Measurements from ENCODE around the gene CDC42EP1.

The CDC42EP1 gene

DNA sequence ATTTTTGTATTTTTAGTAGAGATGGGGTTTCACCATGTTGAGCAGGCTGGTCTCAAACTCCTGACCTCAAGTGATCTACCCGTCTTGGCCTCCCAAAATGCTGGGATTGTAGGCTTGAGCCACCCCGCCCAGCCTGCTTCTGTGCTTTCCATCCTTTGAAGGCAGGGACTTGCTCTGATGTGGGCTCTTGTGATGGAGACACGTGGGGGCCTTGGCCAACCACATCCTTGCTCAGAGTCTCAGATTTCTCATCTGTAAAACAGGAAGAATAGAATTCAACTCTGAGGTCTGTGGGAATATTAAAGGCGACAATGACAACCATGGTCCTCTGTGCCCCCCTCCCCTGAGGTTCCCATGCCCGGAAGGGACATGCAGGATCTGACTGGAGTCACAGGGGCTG, 44.6 kb downstream of the CDC42EP1 start:
- TF ChIP-seq SIN3A (IDR thresholded peaks at IDR 0.05; ENCODE audit: borderline replicate concordance, insufficient read depth, low read length) (no peak), FOXP2 (optimal IDR thresholded peaks at IDR 0.05; ENCODE audit: borderline replicate concordance, extremely low read depth, extremely low read length, insufficient read depth) (no peak), POLR2AphosphoS5 (IDR thresholded peaks at IDR 0.05; ENCODE audit: low read depth, low read length) (no peak), TAF1 (IDR thresholded peaks at IDR 0.05; ENCODE audit: borderline replicate concordance, insufficient read depth, low read length) (no peak)
- TF ChIP-seq, protein P1, sequence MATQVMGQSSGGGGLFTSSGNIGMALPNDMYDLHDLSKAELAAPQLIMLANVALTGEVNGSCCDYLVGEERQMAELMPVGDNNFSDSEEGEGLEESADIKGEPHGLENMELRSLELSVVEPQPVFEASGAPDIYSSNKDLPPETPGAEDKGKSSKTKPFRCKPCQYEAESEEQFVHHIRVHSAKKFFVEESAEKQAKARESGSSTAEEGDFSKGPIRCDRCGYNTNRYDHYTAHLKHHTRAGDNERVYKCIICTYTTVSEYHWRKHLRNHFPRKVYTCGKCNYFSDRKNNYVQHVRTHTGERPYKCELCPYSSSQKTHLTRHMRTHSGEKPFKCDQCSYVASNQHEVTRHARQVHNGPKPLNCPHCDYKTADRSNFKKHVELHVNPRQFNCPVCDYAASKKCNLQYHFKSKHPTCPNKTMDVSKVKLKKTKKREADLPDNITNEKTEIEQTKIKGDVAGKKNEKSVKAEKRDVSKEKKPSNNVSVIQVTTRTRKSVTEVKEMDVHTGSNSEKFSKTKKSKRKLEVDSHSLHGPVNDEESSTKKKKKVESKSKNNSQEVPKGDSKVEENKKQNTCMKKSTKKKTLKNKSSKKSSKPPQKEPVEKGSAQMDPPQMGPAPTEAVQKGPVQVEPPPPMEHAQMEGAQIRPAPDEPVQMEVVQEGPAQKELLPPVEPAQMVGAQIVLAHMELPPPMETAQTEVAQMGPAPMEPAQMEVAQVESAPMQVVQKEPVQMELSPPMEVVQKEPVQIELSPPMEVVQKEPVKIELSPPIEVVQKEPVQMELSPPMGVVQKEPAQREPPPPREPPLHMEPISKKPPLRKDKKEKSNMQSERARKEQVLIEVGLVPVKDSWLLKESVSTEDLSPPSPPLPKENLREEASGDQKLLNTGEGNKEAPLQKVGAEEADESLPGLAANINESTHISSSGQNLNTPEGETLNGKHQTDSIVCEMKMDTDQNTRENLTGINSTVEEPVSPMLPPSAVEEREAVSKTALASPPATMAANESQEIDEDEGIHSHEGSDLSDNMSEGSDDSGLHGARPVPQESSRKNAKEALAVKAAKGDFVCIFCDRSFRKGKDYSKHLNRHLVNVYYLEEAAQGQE (IDR thresholded peaks at IDR 0.05; ENCODE audit: insufficient read depth in 1 of 2, low read depth in 2 of 2, low read length in 2 of 2) = no peak

DNA sequence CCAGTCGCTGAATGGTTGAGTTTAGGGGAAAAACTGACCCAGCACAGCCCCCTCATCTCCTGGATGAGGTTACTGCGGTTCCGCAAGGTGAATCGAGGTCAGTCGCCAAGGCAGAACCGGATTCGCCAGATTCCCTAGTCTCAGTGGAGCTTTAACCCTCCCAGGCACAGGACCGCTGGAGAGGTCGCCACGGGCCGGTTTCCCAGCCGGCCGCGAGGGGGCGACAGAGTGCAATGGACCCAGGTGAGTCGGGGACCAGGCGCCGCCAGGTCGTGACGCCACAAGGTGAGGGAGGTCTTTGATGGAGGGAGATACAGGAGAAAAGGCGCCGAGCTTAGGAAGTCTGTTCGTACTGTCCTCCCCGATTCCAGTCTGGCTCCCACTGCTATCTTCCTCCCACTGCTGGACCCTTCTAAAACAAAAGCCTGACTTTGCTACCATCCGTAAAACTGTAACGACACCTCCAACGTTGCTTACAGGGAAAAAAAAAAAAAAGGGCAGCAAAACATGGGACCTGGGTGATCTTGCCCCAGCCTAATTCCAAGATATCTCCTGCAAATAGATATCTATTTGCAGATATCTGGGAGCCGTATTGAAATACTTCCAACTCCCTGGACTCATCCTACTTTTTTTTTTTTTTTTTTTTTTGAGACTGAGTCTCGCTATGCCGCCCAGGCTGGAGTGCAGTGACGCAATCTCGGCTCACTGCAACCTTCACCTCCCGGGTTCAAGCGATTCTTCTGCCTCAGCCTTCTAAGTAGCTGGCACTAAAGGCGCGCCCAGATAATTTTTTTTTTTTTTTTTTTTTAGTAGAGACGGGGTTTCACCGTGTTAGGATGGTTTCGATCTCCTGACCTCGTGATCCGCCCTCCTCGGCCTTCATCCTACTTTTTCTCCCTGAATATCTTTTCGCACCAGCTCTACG, 47.0 kb downstream of the CDC42EP1 start:
- TF ChIP-seq FOXP2 (optimal IDR thresholded peaks at IDR 0.05; ENCODE audit: borderline replicate concordance, extremely low read depth, extremely low read length, insufficient read depth) = peak; percentile 25
- no peak for TF ChIP-seq POLR2AphosphoS5 (IDR thresholded peaks at IDR 0.05; ENCODE audit: low read depth, low read length)
- TF ChIP-seq SIN3A (IDR thresholded peaks at IDR 0.05; ENCODE audit: borderline replicate concordance, insufficient read depth, low read length) = no peak
- no peak for TF ChIP-seq TAF1 (IDR thresholded peaks at IDR 0.05; ENCODE audit: borderline replicate concordance, insufficient read depth, low read length)

DNA sequence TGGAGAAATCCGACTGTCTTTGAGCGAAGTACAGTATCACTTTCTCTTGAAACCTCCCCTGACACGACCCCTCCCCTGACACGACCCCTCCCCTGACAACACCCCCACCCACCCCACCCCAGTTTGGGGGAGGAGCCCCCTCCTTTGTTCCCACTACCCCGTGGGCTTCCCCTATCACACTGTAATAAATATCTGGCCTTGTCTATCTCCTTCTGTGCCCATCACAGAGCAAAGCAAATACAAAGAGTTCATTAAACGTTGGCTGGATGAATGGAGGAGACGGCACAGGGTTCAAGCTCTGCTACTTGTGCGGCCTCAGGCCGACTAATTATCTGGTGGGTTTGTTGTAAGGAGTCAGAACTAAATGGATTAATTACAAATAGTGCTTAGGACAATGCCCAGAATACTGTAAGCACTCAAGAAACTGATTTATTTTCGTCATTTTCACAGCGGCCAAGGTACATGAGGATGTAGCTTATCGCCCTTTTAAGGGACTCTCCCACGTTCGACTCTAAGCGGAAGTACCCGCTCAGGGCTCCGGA, 47.7 kb downstream of the CDC42EP1 start:
- TF ChIP-seq TAF1 (IDR thresholded peaks at IDR 0.05; ENCODE audit: borderline replicate concordance, insufficient read depth, low read length) (no peak), POLR2AphosphoS5 (IDR thresholded peaks at IDR 0.05; ENCODE audit: low read depth, low read length) (no peak), FOXP2 (optimal IDR thresholded peaks at IDR 0.05; ENCODE audit: borderline replicate concordance, extremely low read depth, extremely low read length, insufficient read depth) (no peak), SIN3A (IDR thresholded peaks at IDR 0.05; ENCODE audit: borderline replicate concordance, insufficient read depth, low read length) (no peak)
- TF ChIP-seq, protein P1 (IDR thresholded peaks at IDR 0.05; ENCODE audit: insufficient read depth in 1 of 2, low read depth in 2 of 2, low read length in 2 of 2) = no peak

DNA sequence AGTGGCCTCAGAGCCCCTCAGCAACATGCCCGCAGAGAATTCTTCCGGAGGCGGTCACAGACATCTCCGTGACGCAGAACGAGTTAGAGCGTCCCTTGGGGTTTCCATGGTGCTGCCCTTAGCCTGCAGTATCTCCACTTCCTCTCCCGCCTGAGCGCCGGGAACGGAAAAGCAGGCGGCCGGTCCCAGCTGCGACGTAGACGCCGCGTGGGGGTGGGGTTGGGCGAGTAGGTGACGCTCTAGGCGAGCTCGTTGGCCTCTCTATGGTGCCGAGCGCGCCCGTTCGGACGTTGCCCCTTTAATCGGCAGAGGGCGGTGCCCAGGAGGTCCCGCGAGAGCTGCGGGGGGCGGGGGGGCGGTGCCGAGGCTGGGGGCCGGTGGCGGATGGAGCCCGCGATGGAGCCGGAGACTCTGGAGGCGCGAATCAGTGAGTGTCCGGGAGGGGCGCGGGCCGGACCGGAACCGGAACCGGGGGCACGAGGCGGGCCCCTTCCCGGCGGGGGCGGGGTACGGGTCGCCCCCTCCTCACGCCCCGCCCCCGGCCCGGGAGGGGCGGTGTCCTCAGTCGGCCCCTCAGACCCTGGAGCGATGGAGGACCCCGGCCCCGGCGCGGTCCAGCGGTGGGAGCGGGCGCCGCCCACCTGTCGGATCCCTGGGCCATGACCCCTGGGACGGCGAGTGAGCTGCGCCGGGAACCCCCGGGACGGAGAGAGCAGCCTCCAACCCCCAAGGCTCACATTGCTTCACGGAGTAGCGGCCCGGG, 48.4 kb downstream of the CDC42EP1 start, which contains the start of gene GGA1:
GGA1 (plus strand) TSS at position 358 of the 763 bp plus-strand sequence; CDS start at position 385, 27 bp downstream.
- TF ChIP-seq, protein P1 (IDR thresholded peaks at IDR 0.05; ENCODE audit: insufficient read depth in 1 of 2, low read depth in 2 of 2, low read length in 2 of 2) = peak in 1 of 2 experiments; percentile 10; a peak in 1 of 4 replicates
- TF ChIP-seq SIN3A (IDR thresholded peaks at IDR 0.05; ENCODE audit: borderline replicate concordance, insufficient read depth, low read length) = 0 out of 2 replicates have a peak, but pooled peaks have one; percentile 11
- 0 out of 2 replicates have a peak, but pooled peaks have one; percentile 37 for TF ChIP-seq TAF1 (IDR thresholded peaks at IDR 0.05; ENCODE audit: borderline replicate concordance, insufficient read depth, low read length)
- peak; percentile 24 for TF ChIP-seq POLR2AphosphoS5 (IDR thresholded peaks at IDR 0.05; ENCODE audit: low read depth, low read length)
- peak; percentile 90 for TF ChIP-seq FOXP2 (optimal IDR thresholded peaks at IDR 0.05; ENCODE audit: borderline replicate concordance, extremely low read depth, extremely low read length, insufficient read depth)
